ENCODE results near the gene NES. TPM values are rescaled to one million over a fixed set of nuclear protein-coding genes. Genes with fewer than 3 reads are reported as not detected.

NES gene
- total and polyA plus RNA-seq, 2 of the 8 experiments (the other 6 are each of a cell fraction or from before 2014, with no cell fraction given): 13.3 to 135 TPM

DNA sequence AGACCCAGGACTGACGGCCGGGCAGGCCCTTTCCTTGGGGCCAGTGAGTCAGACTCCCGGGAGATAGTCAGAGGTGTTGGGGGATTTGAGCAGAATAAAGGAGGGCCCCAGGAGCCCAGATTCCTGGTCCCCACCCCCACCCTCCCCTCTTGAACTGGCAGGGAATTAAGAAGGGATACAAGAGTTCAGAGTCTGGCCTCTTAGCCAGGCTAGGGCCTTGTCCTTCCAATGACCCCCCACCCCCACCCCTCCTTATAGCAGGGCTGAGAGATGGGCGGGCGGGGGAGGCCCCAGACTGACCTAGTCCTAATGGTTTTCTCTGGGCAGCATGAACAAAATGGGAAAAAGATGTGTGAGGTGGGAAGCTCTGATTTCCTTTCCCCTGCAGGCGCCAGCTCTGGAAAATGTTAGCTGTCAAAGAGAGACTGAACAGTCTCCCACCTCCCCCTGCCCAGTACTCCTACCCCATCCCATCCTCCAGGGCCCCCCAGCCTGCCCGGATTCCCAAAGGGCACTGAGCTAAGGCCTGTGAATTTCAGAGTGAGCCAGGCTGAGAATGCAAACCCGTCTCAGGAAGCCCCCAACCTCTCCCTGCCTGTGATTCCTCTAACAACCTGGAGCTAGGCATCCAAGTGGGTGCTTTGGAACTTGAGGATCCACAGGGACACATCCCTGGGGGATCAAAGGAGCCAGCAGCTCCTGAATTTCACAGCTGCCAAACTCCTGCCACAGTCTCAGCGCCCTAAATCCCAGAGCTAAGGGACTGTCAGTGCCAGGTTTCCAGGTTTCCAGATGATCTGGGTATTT lies 34.0 kb upstream of the NES start:
- H4K8ac ChIP-seq (ENCODE audit: extremely low read depth, insufficient read depth, low read length): 0 out of 2 replicates have a peak overlapping the region, but pooled peaks have one; percentile 7
- FAIRE-seq (no peak), DNase-seq (ENCODE audit: low read depth in 1 of 2, low spot score in 2 of 2) (peak in 1 of 2 experiments; percentile 51)
- H4K5ac ChIP-seq (ENCODE audit: insufficient read length, low read depth, low read length): no peak overlapping the region
- H3K9ac ChIP-seq (replicated peaks in 1 of 4; ENCODE audit: extremely low read depth in 1 of 4, low read depth in 3 of 4, low read length in 3 of 4): no peak overlapping the region; a peak in 1 of 7 replicates
- no peak overlapping the region for H3K27ac ChIP-seq (ENCODE audit: low read depth, low read length)
- POLR2A ChIA-PET (ENCODE audit: partially characterized antibody): interaction anchor here (0.6 to 16.9 kb wide), 13 partner anchors 8 to 78 kb away, joined by 3 to 530 read pairs (median 7); partner anchors contain the start of genes HDGF, ISG20L2, METTL25B and NES
- H3K14ac ChIP-seq (ENCODE audit: insufficient read length): no peak overlapping the region
- H3K79me2 ChIP-seq (ENCODE audit: control insufficient read depth in 1 of 2, insufficient read depth in 2 of 2, low read length in 2 of 2): no peaks in the 10 kb centered on the region
- H3K4me2 ChIP-seq (ENCODE audit: insufficient read depth in 1 of 2, low read depth in 2 of 2, low read length in 2 of 2): peak overlapping the region; percentile 46 to 77; a peak in 3 of 4 replicates
- 0 out of 2 replicates have a peak overlapping the region, but pooled peaks have one; percentile 9 for H2BK12ac ChIP-seq (ENCODE audit: low read depth, low read length)
- H3K4ac ChIP-seq (replicated peaks; ENCODE audit: insufficient read length, low read depth, low read length): peak overlapping the region; percentile 44
- H3K4me1 ChIP-seq (replicated peaks in 1 of 4; ENCODE audit: control insufficient read depth in 3 of 4, insufficient read depth in 4 of 4, low read length in 3 of 4): peaks cover 18 to 48% (median 37%) of the 10 kb centered on the region in 4 experiments
- CTCF ChIA-PET (ENCODE audit: partially characterized antibody): interaction anchor here (0.6 to 66.0 kb wide), 10 partner anchors 6 to 183 kb away, joined by 3 to 4284 read pairs (median 5); partner anchors contain the start of genes CRABP2, HAPLN2, INSRR and ISG20L2
- no peaks in the 10 kb centered on the region for H3K27me3 ChIP-seq (replicated peaks in 1 of 4; ENCODE audit: control insufficient read depth in 3 of 4, extremely low read depth in 1 of 4, insufficient read depth in 3 of 4, low read length in 3 of 4)
- H3K79me1 ChIP-seq (ENCODE audit: low read depth, low read length): no peaks in the 10 kb centered on the region
- H2BK15ac ChIP-seq (ENCODE audit: low read length): no peak overlapping the region
- H3K23me2 ChIP-seq (ENCODE audit: low read depth, low read length): peaks cover 12% of the 10 kb centered on the region; the same call in 1 of the 2 replicates
- H3K4me3 ChIP-seq (ENCODE audit: extremely low read depth in 1 of 4, insufficient read depth in 2 of 4, low read depth in 3 of 4, low read length in 4 of 4): peak overlapping the region in 2 of 4 experiments; percentile 2 to 18; a peak in 3 of 8 replicates
- WGBS, 2 experiments (ENCODE audit: extremely low coverage in 1 of 2, insufficient coverage in 1 of 2, insufficient read length in 1 of 2, insufficient replicate concordance in 2 of 2, low coverage in 1 of 2, low lambda C conversion rate in 2 of 2, missing lambda C conversion rate in 1 of 2): 56% methylated on average over 9 of the region's 9 CpGs; no CpG with 5 or more reads in 1 of the 2 experiments
- no peak overlapping the region for H2AFZ ChIP-seq (ENCODE audit: low read length)
- H2BK5ac ChIP-seq (ENCODE audit: low read depth, low read length): peak overlapping the region; percentile 6; the same call in 1 of the 2 replicates
- H2BK120ac ChIP-seq (replicated peaks; ENCODE audit: low read depth, low read length): no peak overlapping the region
- no peak overlapping the region for H2AK5ac ChIP-seq (ENCODE audit: low read depth, low read length)
- no peaks in the 10 kb centered on the region for H4K20me1 ChIP-seq (replicated peaks in 1 of 2; ENCODE audit: control insufficient read depth in 1 of 2, insufficient read depth in 2 of 2, low read length in 2 of 2)
- no peaks in the 10 kb centered on the region for H3K36me3 ChIP-seq (ENCODE audit: control insufficient read depth in 2 of 4, insufficient read depth in 4 of 4, low read length in 3 of 4)
- H4K91ac ChIP-seq (replicated peaks; ENCODE audit: insufficient read length, low read length): no peak overlapping the region
- no peak overlapping the region for H3K56ac ChIP-seq (replicated peaks; ENCODE audit: insufficient read length, low read depth, low read length)
- no peaks in the 10 kb centered on the region for H3K9me3 ChIP-seq (ENCODE audit: insufficient read depth in 2 of 2, low read depth in 1 of 2, low read length in 1 of 2)
- H2BK20ac ChIP-seq (ENCODE audit: low read length): 0 out of 2 replicates have a peak overlapping the region, but pooled peaks have one; percentile 32
- H3K18ac ChIP-seq (ENCODE audit: extremely low read depth, low read length): peak overlapping the region; percentile 81
- H3K23ac ChIP-seq (ENCODE audit: insufficient read length): no peak overlapping the region
- TF ChIP-seq EZH2 (IDR thresholded peaks at IDR 0.05; ENCODE audit: low read depth, low read length, severe bottlenecking): no peak
- TF ChIP-seq, protein P1, sequence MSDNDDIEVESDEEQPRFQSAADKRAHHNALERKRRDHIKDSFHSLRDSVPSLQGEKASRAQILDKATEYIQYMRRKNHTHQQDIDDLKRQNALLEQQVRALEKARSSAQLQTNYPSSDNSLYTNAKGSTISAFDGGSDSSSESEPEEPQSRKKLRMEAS (IDR thresholded peaks at IDR 0.05): no peak
- no peak for TF ChIP-seq POU5F1 (IDR thresholded peaks at IDR 0.05; ENCODE audit: low read depth, low read length)
- TF ChIP-seq RBBP5 (IDR thresholded peaks at IDR 0.05; ENCODE audit: borderline replicate concordance, low read depth, low read length): no peak
- TF ChIP-seq BRCA1 (IDR thresholded peaks at IDR 0.05; ENCODE audit: low read depth, low read length): no peak
- 0 out of 2 replicates have a peak, but pooled peaks have one; percentile 16 for TF ChIP-seq TAF1 (IDR thresholded peaks at IDR 0.05; ENCODE audit: low read depth, low read length)
- TF ChIP-seq RXRA (IDR thresholded peaks at IDR 0.05; ENCODE audit: insufficient read depth, low read depth, low read length): 0 out of 2 replicates have a peak, but pooled peaks have one; percentile 64
- no peak for TF ChIP-seq CBX8 (IDR thresholded peaks at IDR 0.05; ENCODE audit: borderline replicate concordance, low read depth, low read length)
- TF ChIP-seq ZNF274 (IDR thresholded peaks at IDR 0.05; ENCODE audit: borderline replicate concordance, extremely low read depth, low read length): no peak
- no peak for TF ChIP-seq ASH2L (IDR thresholded peaks at IDR 0.05; ENCODE audit: low read length)
